GM18526 (cell line): ENCODE data around the gene ANKRD62.

ENCODE experiments used
- POLR2A ChIP-seq: IDR thresholded peaks from 3 replicates; pipeline ENCODE4 v1.6.1; 2011; ENCODE audit not compliant: insufficient read length; ENCODE audit errors: extremely low read depth

The ANKRD62 gene

GRCh38 chr18:12113999-12114646 lies 20.5 kb downstream of the ANKRD62 start:
- TF ChIP-seq POLR2A = no peak

DNA sequence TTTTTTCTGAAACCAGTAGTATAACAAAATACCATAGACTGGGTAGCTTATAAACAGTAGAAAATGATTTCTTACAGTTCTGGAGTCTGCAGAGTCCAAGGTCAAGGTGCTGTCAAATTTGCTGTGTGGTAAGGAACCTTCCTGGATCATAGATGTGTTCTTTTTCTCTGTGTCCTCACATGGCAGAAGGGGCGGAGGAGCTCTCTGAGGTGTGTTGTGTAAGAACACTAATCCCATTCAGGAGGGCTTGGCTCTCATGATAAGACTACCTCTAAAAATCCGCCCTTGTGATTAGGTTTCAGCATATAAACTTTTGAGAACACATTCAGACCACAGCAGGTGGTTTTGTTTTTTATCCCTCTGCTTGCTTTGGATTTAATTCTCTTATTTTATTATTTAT lies 25.7 kb downstream of the ANKRD62 start:
- no peak for TF ChIP-seq POLR2A

DNA sequence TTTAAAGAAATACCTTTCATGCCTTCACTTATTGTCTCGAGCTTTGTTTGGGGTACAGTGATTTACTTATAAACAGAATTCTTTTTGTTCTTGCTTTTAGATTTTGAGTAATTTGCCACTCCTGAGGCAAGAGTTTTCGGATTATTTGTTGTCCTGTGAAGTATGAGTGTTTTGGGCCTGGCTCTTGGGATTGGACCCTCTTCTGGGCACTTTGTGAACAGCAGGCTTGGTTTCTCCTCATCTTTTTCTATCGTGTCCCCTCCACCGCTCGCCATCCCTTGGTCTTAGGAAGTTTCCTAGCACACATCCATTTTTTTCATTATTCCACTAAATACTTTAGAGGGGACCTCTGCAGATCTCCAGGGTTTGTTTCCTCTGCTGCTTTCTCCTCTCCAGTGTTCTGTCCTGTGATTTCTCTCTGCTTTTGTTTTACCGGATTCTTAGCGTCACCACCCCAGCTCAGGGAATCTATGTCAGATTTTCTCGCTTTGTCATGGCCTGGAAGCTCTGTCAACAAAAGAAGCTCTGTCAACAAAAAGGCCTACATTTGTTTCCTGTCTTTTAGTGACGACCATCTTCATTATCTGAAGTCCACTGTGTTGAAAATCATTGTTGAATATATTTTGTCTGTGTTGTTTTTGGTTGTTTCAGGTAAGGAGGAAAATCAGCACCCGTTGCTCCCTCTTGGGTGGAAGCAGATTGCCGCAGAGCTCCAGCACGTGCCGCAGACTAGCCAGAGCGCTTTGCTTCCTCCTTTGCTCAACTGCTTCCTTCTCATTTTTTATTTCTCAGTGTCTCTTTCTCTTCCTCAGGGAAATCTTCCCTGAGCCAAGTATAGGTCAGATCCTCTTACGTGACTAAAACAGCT lies 27.8 kb downstream of the ANKRD62 start:
- TF ChIP-seq POLR2A = no peak

DNA sequence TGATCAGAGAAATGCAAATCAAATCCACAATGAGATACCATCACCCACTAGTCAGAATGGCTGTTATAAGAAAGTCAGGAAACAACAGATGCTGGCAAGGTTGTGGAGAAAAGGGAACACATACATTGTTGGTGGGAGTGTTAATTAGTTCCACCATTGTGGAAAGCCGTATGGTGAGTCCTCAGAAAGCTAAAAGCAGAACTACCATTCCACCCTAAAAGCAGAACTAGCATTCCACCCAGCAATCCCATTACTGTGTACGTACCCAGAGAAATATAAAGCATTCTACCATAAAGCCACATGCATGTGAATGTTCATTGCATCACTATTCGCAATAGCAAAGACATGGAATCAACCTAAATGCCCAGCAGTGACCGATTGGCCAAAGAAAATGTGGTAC lies 60.7 kb downstream of the ANKRD62 start:
- TF ChIP-seq POLR2A = no peak

DNA sequence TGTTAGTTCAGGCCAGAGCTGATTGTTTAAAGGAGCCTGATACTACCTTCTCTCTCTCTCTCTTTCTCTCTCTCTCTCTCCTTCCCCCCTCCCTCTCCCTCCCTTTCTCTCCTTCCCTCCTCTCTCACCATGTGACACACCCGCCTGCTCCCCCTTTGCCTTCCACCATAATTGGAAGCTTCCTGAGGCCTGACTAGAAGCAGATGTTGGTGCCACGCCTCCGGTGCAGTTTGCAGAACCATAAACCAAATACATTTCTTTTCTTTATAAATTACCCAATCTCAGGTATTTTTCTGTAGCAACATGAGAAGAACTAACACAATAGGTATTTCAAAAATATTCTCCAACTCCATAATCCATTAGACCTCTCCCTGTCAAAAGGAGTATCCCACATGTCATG lies 62.4 kb downstream of the ANKRD62 start:
- no peak for TF ChIP-seq POLR2A

- no peak for TF ChIP-seq POLR2A
Measured at GRCh38 chr18:12159446-12159845, 65.8 kb downstream of the ANKRD62 start.

- no peak for TF ChIP-seq POLR2A
Measured at GRCh38 chr18:12162786-12163185, 69.1 kb downstream of the ANKRD62 start.

- TF ChIP-seq POLR2A = no peak
Measured at GRCh38 chr18:12165038-12165768, 71.6 kb downstream of the ANKRD62 start.
